Muscle layer of duodenum (tissue), 2 donors: ENCODE data around the gene MAP3K14.
"Not testable (repeated sequence)": the region's sequence is repeated elsewhere in the genome, so short reads cannot be mapped to it uniquely, and the experiment has no call there.

Experiments
- H3K27ac ChIP-seq: one replicate; pipeline ENCODE4 v1.7.0; 2013; ENCODE audit warnings: mild to moderate bottlenecking, low read length
- H3K27me3 ChIP-seq: one replicate; pipeline ENCODE4 v1.7.0; 2013; ENCODE audit warnings: low read depth, mild to moderate bottlenecking, control low read depth, low read length
- H3K36me3 ChIP-seq, 2 donors: one replicate each; pipeline ENCODE4 v1.7.0; 2013; ENCODE audit warnings: low read length in 2 of 2, control low read depth in 1 of 2, mild to moderate bottlenecking in 1 of 2; ENCODE audit not compliant: insufficient read depth in 2 of 2, control insufficient read depth in 1 of 2
- H3K4me1 ChIP-seq, 2 donors: one replicate each; pipeline ENCODE4 v1.7.0; 2013; ENCODE audit warnings: low read length in 2 of 2, mild to moderate bottlenecking in 2 of 2, control low read depth in 1 of 2, moderate library complexity in 1 of 2; ENCODE audit not compliant: insufficient read depth in 2 of 2, control insufficient read depth in 1 of 2
- H3K4me3 ChIP-seq, 2 donors: one replicate each; pipeline ENCODE4 v1.7.0; 2013; ENCODE audit warnings: low read length in 2 of 2, low read depth in 1 of 2, mild to moderate bottlenecking in 1 of 2
- H3K9me3 ChIP-seq, 2 donors: one replicate each; pipeline ENCODE4 v1.7.0; 2013; ENCODE audit warnings: low read length in 2 of 2, control low read depth in 1 of 2, mild to moderate bottlenecking in 1 of 2; ENCODE audit not compliant: control insufficient read depth in 1 of 2
- donor health status: healthy.

Gene MAP3K14

DNA sequence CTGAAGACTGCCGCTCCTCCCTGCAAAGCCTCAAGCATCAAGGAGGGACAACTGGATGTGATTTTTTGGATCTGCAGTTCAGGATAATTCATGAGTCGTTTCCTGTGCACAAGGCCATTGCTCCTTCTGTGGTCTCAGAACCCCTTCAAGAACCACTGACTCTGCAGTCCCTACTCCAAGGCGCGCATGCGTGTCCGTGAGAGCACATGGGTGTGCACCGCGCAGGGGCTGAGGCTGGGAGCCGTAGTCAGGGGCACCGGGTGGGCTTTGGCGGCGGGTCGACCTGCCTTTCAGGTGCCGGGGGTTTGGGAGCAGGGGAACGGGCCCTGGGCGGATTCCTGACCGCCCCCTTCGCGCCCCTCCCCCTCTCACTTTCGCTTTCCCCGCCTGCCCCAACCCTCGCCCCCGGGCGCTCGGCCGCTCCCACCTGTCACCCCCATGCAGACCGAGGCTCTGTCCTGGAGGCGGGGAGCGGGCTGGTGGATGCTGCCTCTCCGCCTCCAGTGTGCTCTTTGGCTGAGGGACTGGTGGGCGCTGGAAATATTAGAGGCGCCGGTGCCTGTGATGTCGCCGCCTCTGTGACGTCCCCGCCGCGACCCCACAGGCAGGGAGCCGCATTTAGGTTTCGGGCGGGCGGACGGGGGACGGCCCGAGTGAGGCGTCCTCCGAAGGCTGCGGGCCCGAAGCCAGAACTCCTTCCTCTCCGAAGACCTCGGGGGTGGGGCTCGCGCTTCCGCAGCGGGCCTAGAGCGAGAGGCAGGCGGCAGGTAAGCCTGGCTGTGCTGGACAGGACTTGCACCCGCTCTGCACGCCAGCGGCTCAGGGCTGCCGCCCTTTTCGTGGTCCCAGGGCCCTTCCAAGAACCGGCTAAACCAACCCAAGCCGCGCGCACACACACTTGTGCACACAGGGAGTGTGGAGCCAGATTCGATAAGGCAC, 55.0 kb downstream of the MAP3K14 start, which contains the start of gene SPATA32:
SPATA32 (minus strand) TSS at position 518 of the 939 bp plus-strand sequence; CDS start at position 440, 78 bp downstream.
- Histone ChIP-seq H3K9me3 (no peaks in the 10 kb centered on the region), H3K4me3 (peak within 1 kb of the TSS; percentile 50 to 74), H3K27me3 (no peaks in the 10 kb centered on the region), H3K4me1 (peaks cover 13 to 18% of the 10 kb centered on the region in 2 donors), H3K27ac (no peak within 1 kb of the TSS), H3K36me3 (peaks cover 29 to 33% of the 10 kb centered on the region in 2 donors)

DNA sequence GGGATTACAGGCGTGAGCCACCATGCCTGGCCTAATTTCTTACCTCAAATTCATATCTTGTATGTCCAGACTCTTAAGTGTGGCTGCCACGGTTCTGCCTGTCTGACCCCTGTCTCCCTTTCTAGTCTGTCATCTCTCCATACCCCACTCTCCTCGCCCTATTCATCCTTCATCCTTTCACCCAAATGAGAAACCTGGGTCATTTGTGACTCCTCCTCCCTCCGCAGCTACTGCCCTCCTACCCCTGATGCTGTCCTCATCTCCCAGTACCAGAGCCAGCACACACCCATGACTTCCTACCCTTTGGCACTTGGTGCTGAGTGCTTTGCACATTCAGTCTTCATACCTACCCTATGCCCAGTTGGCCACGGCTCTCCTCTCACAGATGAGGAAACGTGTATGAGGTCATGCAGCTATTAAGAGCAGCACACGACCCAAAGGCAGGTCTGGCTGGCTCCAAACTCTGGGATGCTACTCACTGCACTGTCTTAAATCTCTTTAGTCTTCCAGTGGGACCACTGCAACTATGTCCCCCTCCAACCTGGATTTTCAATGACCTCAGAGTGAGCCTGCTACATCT, 56.5 kb downstream of the MAP3K14 start:
- H3K27ac ChIP-seq: no peak overlapping the region
- peaks cover 16 to 21% of the 10 kb centered on the region in 2 donors for H3K36me3 ChIP-seq
- no peaks in the 10 kb centered on the region for H3K27me3 ChIP-seq
- no peaks in the 10 kb centered on the region for H3K9me3 ChIP-seq
- H3K4me3 ChIP-seq: no peak overlapping the region
- H3K4me1 ChIP-seq: peaks cover 13 to 18% of the 10 kb centered on the region in 2 donors

DNA sequence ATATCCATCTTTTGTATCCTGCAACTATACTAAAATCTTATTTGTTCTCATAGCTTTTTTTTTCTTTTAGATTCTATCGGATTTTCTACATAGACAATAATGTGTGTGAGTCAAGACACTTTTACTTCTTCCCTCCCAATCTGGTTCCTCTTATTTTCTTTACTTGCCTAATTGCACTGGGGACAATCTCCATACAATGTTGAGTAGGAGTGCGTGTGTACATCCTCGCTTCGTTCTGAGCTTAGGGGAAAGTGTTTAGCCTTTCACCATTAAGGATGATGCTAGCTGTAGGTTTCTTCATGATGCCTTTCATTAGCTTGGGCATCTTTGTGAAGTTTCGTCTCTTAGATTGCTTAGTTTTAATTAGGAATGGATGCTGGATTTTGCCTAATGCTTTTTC, 57.8 kb downstream of the MAP3K14 start:
- Histone ChIP-seq H3K36me3 (peaks cover 3 to 8% of the 10 kb centered on the region in 2 donors), H3K4me3 (no peak overlapping the region), H3K4me1 (peaks cover 13 to 18% of the 10 kb centered on the region in 2 donors), H3K27me3 (no peaks in the 10 kb centered on the region), H3K27ac (no peak overlapping the region), H3K9me3 (no peaks in the 10 kb centered on the region)

DNA sequence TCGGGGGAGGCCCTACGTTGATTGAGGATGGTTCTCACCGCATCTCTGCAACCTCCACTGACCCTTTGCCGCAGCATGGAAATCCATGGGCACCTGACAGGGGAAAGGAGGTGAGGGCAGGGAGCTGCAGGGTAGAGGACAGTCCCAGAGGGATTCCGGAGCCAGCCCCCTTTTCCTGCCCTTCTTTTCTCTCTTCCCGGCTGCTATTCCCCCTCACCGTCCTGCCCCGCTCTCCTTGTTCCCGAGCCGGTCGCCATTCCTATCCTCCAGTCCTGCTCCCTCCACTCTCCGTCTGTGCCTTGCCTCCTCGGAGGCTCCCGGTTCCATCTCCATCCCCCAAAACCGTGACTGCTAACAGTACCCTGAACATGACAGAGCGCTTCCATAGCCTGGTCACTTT, 59.7 kb downstream of the MAP3K14 start:
- H3K27ac ChIP-seq: no peak overlapping the region
- peaks cover 0 to 7% of the 10 kb centered on the region in 2 donors for H3K4me1 ChIP-seq
- no peaks in the 10 kb centered on the region for H3K27me3 ChIP-seq

DNA sequence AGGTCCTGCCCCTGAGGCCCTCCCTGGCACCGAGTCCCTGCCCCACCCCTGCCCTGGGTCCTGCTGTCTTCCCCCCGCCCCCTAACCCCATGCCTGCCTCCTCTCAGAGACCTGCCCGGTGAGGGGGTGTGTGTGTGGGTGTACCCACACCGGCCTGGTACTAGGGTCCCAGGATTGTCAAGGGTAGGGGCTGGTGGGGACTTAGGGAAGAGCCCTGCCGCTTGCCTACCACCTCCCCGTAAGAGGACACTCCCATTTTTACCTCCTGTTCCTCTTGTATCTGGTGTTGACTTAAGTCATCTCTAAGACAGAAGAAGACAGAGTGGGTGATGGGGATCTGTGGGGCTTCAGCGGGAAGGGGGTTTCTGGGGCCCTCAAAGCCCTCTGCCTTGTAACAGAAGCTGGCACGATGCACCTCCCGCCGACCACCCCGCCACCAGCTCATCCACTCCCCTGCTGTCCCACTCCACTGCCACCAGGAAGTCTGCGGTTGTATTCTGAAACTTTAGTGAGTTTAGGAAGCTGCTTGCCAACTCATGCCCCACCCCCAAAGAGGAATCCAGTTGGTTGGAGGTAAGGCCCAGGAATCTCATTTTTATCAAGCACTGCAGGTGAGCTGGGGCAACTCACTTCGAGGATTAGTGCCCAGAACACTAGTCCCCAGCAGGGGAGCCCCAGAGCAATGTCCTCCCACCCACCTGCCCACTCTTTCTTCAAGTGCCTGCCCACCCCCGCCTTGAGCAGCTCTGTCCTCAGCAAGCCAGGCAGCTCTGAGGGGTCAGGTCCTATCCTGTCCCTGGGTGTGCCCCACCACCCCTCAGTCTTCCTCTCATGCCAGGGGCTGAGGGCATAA, 60.5 kb downstream of the MAP3K14 start:
- Histone ChIP-seq H3K27me3 (no peaks in the 10 kb centered on the region), H3K4me3 (no peak overlapping the region), H3K4me1 (peaks cover 0 to 1% of the 10 kb centered on the region in 2 donors), H3K9me3 (no peaks in the 10 kb centered on the region), H3K27ac (no peak overlapping the region), H3K36me3 (no peaks in the 10 kb centered on the region)

More for the DNA sequence above, 59.7 kb downstream of the MAP3K14 start:
- Histone ChIP-seq H3K36me3 (no peaks in the 10 kb centered on the region), H3K4me3 (no peak overlapping the region), H3K9me3 (no peaks in the 10 kb centered on the region)

DNA sequence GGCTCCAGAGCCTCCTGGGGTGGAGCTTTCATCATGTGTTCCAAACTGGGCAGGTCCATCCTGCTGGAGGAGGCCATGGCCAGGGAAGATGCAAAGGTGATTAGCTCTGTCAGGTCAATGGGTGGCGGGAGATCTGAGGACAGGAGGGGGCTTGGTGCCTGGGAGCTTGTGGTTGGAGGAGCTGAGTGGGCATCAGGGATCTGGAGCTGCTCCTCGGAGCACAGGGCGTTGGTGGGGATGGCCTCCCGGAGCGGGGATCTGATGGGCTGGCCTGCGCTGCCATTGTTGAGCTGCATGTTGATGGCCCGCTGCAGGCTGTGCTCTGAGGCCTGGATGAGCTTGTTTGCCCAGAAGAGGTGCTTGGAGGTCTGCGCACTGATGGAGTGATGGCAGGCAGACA, 61.5 kb downstream of the MAP3K14 start:
- Histone ChIP-seq H3K4me3 (no peak overlapping the region), H3K27me3 (no peaks in the 10 kb centered on the region), H3K4me1 (no peaks in the 10 kb centered on the region), H3K27ac (no peak overlapping the region), H3K36me3 (no peaks in the 10 kb centered on the region), H3K9me3 (no peaks in the 10 kb centered on the region)

DNA sequence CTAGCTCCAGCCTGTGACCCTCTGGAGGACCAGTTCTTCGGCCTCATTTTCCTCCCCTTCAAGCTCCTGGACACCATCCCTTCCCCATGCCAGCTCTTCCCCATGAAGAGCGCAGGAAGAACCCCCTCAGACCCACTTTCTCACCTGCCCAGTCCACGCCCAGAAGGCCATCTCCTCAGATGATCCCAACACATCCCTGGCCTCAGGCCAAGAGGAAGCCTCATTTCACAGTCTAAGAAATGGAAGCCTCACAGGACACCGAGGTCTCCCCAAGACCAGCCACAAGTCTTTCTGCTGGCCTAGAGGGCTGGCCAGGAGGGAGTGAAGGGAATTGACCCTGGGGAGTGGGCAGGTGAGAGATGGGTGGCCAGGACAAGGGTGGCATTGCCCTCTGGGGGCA, 62.9 kb downstream of the MAP3K14 start:
- Histone ChIP-seq H3K4me1 (no peaks in the 10 kb centered on the region), H3K36me3 (no peaks in the 10 kb centered on the region), H3K27ac (no peak overlapping the region), H3K4me3 (no peak overlapping the region), H3K9me3 (no peaks in the 10 kb centered on the region), H3K27me3 (no peaks in the 10 kb centered on the region)

DNA sequence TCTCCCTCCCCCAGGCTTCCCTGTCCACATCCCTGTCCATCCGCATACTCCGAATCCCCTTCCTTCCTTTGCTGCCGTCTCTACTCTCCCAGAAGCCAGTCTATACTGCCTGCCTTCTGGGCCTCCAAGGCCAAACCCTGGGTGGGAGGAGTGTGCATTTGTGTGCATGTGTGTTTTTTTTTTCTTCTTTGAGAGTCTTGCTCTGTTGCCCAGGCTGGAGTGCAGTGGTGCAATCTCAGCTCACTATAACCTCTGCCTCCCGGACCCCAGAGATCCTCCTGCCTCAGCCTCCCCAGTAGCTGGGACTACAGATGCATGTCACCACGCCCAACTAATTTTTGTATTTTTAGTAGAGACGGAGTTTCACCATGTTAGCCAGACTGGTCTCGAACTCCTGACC, 63.6 kb downstream of the MAP3K14 start:
- H3K36me3 ChIP-seq, H3K4me3 ChIP-seq, H3K27me3 ChIP-seq, H3K9me3 ChIP-seq, H3K4me1 ChIP-seq, H3K27ac ChIP-seq: not testable (repeated sequence)

DNA sequence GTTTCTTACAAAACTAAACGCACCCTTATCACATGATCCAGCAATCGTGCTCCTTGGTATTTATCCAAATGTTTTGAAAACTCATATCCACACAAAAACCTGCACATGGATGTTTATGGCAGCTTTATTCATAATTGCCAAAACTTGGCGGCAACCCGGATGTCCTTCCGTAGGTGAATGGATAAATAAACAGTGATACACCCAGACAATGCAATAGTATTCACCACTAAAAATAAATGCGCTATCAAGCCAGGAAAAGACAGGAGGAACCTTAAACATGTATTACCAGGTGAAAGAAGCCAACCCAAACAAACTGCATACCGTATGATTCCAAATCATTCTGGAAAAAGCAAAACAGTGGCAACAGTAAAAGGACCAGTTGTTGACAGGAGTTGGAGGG, 64.9 kb downstream of the MAP3K14 start:
- H3K4me1 ChIP-seq: peaks cover 0 to 14% of the 10 kb centered on the region in 2 donors
- H3K27me3 ChIP-seq: no peaks in the 10 kb centered on the region
- no peaks in the 10 kb centered on the region for H3K36me3 ChIP-seq
- H3K9me3 ChIP-seq: no peaks in the 10 kb centered on the region
- no peak overlapping the region for H3K27ac ChIP-seq
- H3K4me3 ChIP-seq: no peak overlapping the region

DNA sequence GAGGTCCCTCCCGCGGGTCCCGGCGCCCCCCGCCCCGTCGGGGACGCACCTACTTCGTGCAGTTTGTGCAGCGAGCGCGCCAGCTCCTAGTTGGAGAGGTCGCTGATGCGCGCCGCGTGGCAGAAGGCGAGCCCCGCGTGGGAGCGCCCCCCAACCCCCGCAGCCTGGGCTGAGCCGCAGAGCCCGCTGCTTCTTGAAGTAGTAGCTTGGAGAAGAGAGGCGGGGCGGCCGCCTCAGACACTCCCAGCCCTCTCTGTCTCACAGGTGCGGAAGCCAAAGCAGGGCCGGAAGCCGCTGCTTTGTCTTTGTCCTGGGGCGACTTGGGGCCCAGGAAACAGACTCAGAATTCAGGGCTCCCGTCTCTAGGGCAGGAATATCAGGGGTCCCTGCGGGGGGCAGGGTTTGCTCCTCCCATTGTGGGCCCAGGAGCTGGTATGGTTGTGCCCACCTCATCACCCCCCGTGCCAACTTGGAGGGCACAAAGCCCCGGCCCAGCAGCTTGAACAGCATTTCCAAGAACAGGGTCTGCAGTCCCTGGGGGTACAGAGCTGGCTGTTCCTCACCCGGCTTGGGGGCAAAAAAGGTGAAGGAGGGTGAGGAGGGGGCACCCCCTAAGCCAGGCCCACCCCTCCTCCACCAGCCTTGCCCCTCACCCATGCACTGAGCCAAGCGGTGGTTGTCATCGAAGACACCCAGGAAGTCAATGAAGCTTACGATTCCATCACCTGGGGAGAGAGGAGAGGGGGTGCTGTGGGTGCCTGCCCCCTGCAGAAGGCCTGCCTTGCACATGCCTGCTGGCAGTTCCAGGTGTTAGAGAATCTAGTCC, 68.5 kb downstream of the MAP3K14 start:
- Histone ChIP-seq H3K27me3 (no peaks in the 10 kb centered on the region), H3K9me3 (no peaks in the 10 kb centered on the region), H3K4me1 (peaks cover 0 to 21% of the 10 kb centered on the region in 2 donors), H3K4me3 (peak overlapping the region; percentile 44 to 64), H3K36me3 (peaks cover 0 to 22% of the 10 kb centered on the region in 2 donors), H3K27ac (peak overlapping the region; percentile 60)
